Suprapubic skin (tissue), 4 donors: ENCODE results near the gene ISG15. TPM values are rescaled to one million over a fixed set of nuclear protein-coding genes. Genes with fewer than 3 reads are reported as not detected.
A peak's percentile ranks its signal among the peaks of the same experiment; 100 is the strongest.

Experiments used
- DNase-seq, 2 donors: peaks; one replicate each; pipeline ENCODE4 v3.0.0-alpha.2; 2019; ENCODE audit warnings: low spot score in 2 of 2
- H3K27ac ChIP-seq: fragments of 200-600 bp; sonication (generic); one replicate; pipeline ENCODE4 v1.5.1; 2019
- H3K27me3 ChIP-seq: fragments of 200-600 bp; sonication (generic); one replicate; pipeline ENCODE4 v1.5.1; 2019
- H3K36me3 ChIP-seq: fragments of 200-600 bp; sonication (generic); one replicate; pipeline ENCODE4 v1.5.1; 2019
- H3K4me1 ChIP-seq: fragments of 200-600 bp; sonication (generic); one replicate; pipeline ENCODE4 v1.5.1; 2019
- H3K4me3 ChIP-seq: fragments of 200-600 bp; sonication (generic); one replicate; pipeline ENCODE4 v1.5.1; 2019; ENCODE audit warnings: mild to moderate bottlenecking
- H3K9me3 ChIP-seq: fragments of 200-600 bp; sonication (generic); one replicate; pipeline ENCODE4 v1.5.1; 2019
- EP300 ChIP-seq: sonication (generic); formaldehyde crosslinking; IDR thresholded peaks from one replicate; pipeline ENCODE4 v1.6.1; 2017; ENCODE audit warnings: antibody characterized with exemption
- POLR2A ChIP-seq, 2 donors: fragments of 450-650 bp; IDR thresholded peaks; one replicate each; pipeline ENCODE4 v1.6.1; 2017; ENCODE audit warnings: antibody characterized with exemption in 2 of 2, mild to moderate bottlenecking in 2 of 2, moderate library complexity in 2 of 2
- POLR2AphosphoS5 ChIP-seq, 3 donors: sonication (generic); formaldehyde crosslinking; IDR thresholded peaks; one replicate each; pipeline ENCODE4 v1.6.1; 2017; ENCODE audit warnings: antibody characterized with exemption in 3 of 3
- WGBS: methylation state at CpG from one replicate; pipeline ENCODE4 v1.1.5; 2018; 5-methylcytosine and 5-hydroxymethylcytosine counted together
- total RNA-seq, 4 donors: library from RNA; depleted of rRNA; stranded (reverse); fragments of >200 nt; gene quantifications; one replicate each; pipeline ENCODE4 v1.1.0, GENCODE V29; 2016
- TF ChIP-seq, protein P1 (sequence below), 2 donors: fragments of 200-600 bp in 1 of 2; fragments of 450-650 bp in 1 of 2; sonication (generic) in 1 of 2; IDR thresholded peaks; one replicate each; pipeline ENCODE4 v1.5.1; 2016 to 2019; ENCODE audit warnings: antibody characterized with exemption in 2 of 2, mild to moderate bottlenecking in 1 of 2, moderate library complexity in 1 of 2

ISG15 gene
- total RNA-seq, 4 donors from 2014 or later: 5.4 to 10.1 (median 7.9) TPM

DNA sequence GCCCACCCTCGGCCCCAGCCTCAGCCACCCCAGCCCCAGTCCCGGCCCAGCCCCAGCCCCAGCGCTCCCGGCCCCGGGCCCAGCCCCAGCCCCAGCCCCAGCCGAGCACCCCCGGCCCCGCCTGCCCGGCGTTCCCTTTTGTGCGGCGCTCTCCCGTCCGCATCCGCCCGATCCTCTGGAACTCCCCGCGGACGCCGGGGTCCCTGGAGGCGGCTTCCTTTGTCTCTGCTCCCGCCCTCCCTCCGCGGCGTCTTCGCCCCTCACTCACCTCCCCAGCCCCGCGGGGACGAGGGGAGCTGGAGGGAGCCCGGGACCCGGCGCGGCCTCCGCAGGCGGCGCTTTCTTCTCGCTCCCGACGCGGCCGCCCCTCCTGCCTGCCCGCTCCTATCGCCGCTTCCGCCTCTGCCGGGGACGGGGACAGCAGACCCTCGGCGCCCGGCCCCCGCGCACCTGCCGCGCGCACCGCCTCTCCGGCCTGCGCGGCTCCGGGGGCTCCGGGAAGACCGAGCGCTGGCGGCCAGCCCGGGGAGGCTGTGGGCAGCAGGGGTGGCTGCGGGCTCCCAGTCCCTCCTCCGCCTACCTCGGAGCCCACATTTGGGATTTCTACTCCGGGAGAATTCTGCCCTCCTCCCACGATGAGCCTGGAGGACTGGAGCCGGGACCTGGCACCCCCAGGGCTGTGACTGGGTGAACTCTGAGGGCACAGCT is 20.6 kb downstream of the ISG15 start:
- DNase-seq: no peak
- Histone ChIP-seq H3K9me3 (no peaks in the 10 kb centered on the region), H3K27me3 (peaks cover 47% of the 10 kb centered on the region), H3K36me3 (no peaks in the 10 kb centered on the region), H3K27ac (no peak overlapping the region), H3K4me1 (peaks cover 41% of the 10 kb centered on the region), H3K4me3 (peak overlapping the region; percentile 48)
- 47% methylated on average over 59 of the region's 71 CpGs for WGBS
- TF ChIP-seq, protein P1, sequence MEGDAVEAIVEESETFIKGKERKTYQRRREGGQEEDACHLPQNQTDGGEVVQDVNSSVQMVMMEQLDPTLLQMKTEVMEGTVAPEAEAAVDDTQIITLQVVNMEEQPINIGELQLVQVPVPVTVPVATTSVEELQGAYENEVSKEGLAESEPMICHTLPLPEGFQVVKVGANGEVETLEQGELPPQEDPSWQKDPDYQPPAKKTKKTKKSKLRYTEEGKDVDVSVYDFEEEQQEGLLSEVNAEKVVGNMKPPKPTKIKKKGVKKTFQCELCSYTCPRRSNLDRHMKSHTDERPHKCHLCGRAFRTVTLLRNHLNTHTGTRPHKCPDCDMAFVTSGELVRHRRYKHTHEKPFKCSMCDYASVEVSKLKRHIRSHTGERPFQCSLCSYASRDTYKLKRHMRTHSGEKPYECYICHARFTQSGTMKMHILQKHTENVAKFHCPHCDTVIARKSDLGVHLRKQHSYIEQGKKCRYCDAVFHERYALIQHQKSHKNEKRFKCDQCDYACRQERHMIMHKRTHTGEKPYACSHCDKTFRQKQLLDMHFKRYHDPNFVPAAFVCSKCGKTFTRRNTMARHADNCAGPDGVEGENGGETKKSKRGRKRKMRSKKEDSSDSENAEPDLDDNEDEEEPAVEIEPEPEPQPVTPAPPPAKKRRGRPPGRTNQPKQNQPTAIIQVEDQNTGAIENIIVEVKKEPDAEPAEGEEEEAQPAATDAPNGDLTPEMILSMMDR (IDR thresholded peaks at IDR 0.05): no peak
- TF ChIP-seq POLR2A (IDR thresholded peaks at IDR 0.05): no peak
- TF ChIP-seq EP300: no peak
- TF ChIP-seq POLR2AphosphoS5 (IDR thresholded peaks at IDR 0.05): no peak

DNA sequence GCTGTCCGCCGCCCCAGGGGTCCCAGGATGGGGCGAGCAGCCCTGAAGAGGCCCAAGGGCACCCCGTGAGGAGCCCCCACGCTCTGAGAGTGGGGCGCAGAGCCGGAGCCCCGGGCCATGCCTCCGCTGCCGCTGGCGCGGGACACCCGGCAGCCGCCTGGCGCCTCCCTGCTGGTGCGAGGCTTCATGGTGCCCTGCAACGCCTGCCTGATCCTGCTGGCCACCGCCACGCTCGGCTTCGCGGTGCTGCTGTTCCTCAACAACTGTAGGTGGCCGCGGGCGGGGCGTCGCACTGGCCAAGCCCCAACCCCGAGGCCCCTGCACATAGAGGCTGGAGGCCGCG is 21.1 kb downstream of the ISG15 start:
- peak overlapping the region; percentile 48 for H3K4me3 ChIP-seq
- no peak for DNase-seq
- no peak overlapping the region for H3K27ac ChIP-seq
- H3K36me3 ChIP-seq: no peaks in the 10 kb centered on the region
- peaks cover 46% of the 10 kb centered on the region for H3K4me1 ChIP-seq
- TF ChIP-seq EP300: no peak
- TF ChIP-seq, protein P1 (IDR thresholded peaks at IDR 0.05): no peak
- TF ChIP-seq POLR2AphosphoS5 (IDR thresholded peaks at IDR 0.05): no peak
- no peak for TF ChIP-seq POLR2A (IDR thresholded peaks at IDR 0.05)
- H3K27me3 ChIP-seq: peaks cover 47% of the 10 kb centered on the region
- no CpG with 5 or more reads among the region's 30 CpGs for WGBS
- no peaks in the 10 kb centered on the region for H3K9me3 ChIP-seq

DNA sequence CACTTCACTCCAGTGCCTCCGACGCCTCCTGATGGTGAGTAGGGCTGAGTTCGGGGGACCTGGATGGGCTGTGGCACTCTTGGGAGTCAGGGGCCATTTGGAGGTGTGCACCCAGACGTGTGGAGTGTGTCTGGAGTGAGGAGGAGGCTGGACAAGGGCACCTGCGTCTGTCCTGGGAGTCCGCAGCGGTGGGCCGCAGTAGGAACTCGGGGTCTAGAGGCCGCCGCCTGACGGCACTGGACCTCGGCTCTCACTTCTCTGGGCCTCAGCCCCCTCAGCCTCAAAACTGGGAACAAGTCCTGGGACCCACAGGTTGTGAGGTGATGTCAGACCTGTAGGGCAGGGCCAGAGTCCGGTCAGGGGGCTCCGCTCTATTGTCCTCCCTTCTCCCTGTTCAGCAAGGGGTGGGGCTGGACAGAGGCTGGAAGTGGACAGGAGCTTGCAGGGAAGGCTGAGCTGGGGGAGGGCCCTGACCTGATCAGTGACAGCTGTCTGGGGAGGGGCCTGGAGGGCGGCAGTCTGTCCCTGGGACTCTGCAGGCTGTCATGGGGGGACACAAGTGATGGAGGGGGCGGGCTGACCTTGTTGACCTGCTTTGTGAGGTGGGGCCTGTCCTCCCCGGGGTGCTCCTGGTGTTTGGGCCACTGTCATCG is 22.1 kb downstream of the ISG15 start:
- 84% methylated on average over 4 of the region's 19 CpGs for WGBS

DNA sequence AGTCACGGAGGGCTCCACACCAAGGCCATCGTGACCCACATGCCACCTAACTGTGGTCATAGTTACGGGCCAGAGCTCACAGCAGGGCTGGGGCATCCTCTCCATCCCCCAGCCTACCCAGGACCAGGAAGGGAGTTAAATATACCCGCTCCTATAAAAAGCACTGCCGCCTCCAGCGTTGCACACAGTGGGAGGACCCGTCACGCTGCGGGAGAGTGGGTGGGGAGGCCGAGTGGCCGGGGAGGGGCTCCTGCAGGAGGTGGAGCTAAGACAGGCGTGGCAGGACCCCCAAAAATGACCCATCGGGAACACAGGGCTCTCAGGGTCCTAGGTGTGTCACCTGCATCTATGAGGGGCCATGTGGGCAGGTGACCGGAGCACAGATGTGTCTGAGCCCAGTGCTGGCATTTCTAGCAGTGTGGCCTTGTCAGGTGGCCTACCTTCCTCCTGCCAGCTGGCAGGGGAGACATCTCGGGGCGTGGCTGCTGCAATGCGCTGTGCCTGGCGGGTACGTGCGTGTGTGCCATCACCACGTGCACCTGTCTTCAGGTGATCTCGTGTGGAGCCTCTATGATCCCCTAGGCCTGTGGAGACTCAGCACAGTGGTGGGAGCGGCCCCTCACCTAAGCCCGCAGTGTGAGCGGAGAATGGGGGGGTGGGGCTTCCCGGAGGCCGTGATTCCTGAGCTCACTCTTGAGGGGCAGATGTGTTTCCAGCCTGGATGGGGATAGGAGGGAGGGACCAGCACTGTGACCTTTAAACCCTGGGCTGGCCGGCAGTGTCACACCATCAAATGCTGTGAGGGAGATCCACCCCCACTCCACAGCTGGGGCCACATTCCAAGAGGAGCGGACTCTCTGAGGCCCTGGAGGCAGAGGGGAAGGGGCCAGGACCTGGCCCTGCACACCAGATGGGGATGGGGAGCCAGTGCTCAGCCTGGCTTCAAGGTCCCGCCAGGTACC is 24.4 kb downstream of the ISG15 start:
- no peak for DNase-seq
- no peaks in the 10 kb centered on the region for H3K36me3 ChIP-seq
- peaks cover 50% of the 10 kb centered on the region for H3K27me3 ChIP-seq
- H3K27ac ChIP-seq: no peak overlapping the region
- 56% methylated on average over 11 of the region's 30 CpGs for WGBS
- peaks cover 58% of the 10 kb centered on the region for H3K4me1 ChIP-seq
- TF ChIP-seq, protein P1 (IDR thresholded peaks at IDR 0.05): no peak
- TF ChIP-seq POLR2AphosphoS5 (IDR thresholded peaks at IDR 0.05) (no peak), EP300 (no peak), POLR2A (IDR thresholded peaks at IDR 0.05) (no peak)
- H3K4me3 ChIP-seq: no peak overlapping the region
- H3K9me3 ChIP-seq: no peaks in the 10 kb centered on the region

More for the DNA sequence above, 22.1 kb downstream of the ISG15 start:
- Histone ChIP-seq H3K4me1 (peaks cover 56% of the 10 kb centered on the region), H3K9me3 (no peaks in the 10 kb centered on the region), H3K27ac (no peak overlapping the region), H3K4me3 (no peak overlapping the region), H3K27me3 (peaks cover 58% of the 10 kb centered on the region), H3K36me3 (no peaks in the 10 kb centered on the region)
- TF ChIP-seq POLR2A (IDR thresholded peaks at IDR 0.05) (no peak), POLR2AphosphoS5 (IDR thresholded peaks at IDR 0.05) (no peak), EP300 (no peak)
- TF ChIP-seq, protein P1 (IDR thresholded peaks at IDR 0.05): no peak
- DNase-seq: no peak
